Astrocyte (in vitro differentiated cells and primary cell): ENCODE data around the gene SRRT. TPM values are rescaled to one million over a fixed set of nuclear protein-coding genes. Genes with fewer than 3 reads are reported as not detected.

Experiments
- DNase-seq: peaks from one replicate; pipeline ENCODE4 v3.0.0-alpha.2; 2010; ENCODE audit warnings: low read depth
- FAIRE-seq: peaks from 2 replicates; lab custom pipeline; 2011; peaks lifted over from hg19 to GRCh38; lab: Jason Lieb, UNC
- H2AFZ ChIP-seq: 2 replicates; pipeline ENCODE4 v1.6.0; 2012; ENCODE audit warnings: low read depth, low read length, inconsistent platforms
- H3K27ac ChIP-seq: 2 replicates; pipeline ENCODE4 v1.5.1; 2011; ENCODE audit warnings: low read depth, low read length, inconsistent platforms
- H3K27me3 ChIP-seq: 2 replicates; pipeline ENCODE4 v1.6.0; 2011; ENCODE audit warnings: low read length, inconsistent platforms; ENCODE audit not compliant: insufficient read depth
- H3K36me3 ChIP-seq: 2 replicates; pipeline ENCODE4 v1.5.1; 2011; ENCODE audit warnings: low read length, inconsistent platforms; ENCODE audit not compliant: insufficient read depth
- H3K4me1 ChIP-seq: 2 replicates; pipeline ENCODE4 v1.5.1; 2011; ENCODE audit warnings: low read length, inconsistent platforms; ENCODE audit not compliant: insufficient read depth
- H3K4me2 ChIP-seq: 2 replicates; pipeline ENCODE4 v1.6.0; 2012; ENCODE audit warnings: low read length, inconsistent platforms
- H3K4me3 ChIP-seq: 2 replicates; pipeline ENCODE4 v1.5.1; 2011; ENCODE audit warnings: low read depth, mild to moderate bottlenecking, low read length, inconsistent platforms; ENCODE audit not compliant: insufficient read depth
- H3K79me2 ChIP-seq: 2 replicates; pipeline ENCODE4 v1.6.0; 2012; ENCODE audit warnings: mild to moderate bottlenecking, low read length, inconsistent platforms; ENCODE audit not compliant: insufficient read depth
- H3K9ac ChIP-seq: 2 replicates; pipeline ENCODE4 v1.6.0; 2012; ENCODE audit warnings: mild to moderate bottlenecking, low read length, inconsistent platforms
- H3K9me3 ChIP-seq: 2 replicates; pipeline ENCODE4 v1.5.1; 2012; ENCODE audit warnings: low read depth, mild to moderate bottlenecking, low read length, inconsistent platforms; ENCODE audit not compliant: insufficient read depth
- H4K20me1 ChIP-seq: 2 replicates; pipeline ENCODE4 v1.6.0; 2012; ENCODE audit warnings: low read length, inconsistent platforms; ENCODE audit not compliant: insufficient read depth
- H3K27ac Mint-ChIP-seq: one replicate; pipeline ENCODE4 v1.8.0; 2021; ENCODE audit warnings: mild to moderate bottlenecking, mixed read lengths; ENCODE audit not compliant: unreplicated experiment
- H3K27me3 Mint-ChIP-seq: one replicate; pipeline ENCODE4 v1.8.0; 2021; ENCODE audit warnings: low read depth, mixed read lengths; ENCODE audit not compliant: unreplicated experiment
- H3K36me3 Mint-ChIP-seq: one replicate; pipeline ENCODE4 v1.8.0; 2021; ENCODE audit warnings: low read depth, mixed read lengths; ENCODE audit not compliant: unreplicated experiment
- H3K4me1 Mint-ChIP-seq: one replicate; pipeline ENCODE4 v1.8.0; 2021; ENCODE audit warnings: low read depth, mixed read lengths; ENCODE audit not compliant: unreplicated experiment
- H3K4me3 Mint-ChIP-seq: one replicate; pipeline ENCODE4 v1.8.0; 2021; ENCODE audit warnings: mild to moderate bottlenecking, moderate library complexity, mixed read lengths; ENCODE audit not compliant: unreplicated experiment
- H3K9me3 Mint-ChIP-seq: one replicate; pipeline ENCODE4 v1.8.0; 2021; ENCODE audit warnings: mild to moderate bottlenecking, mixed read lengths; ENCODE audit not compliant: unreplicated experiment
- CTCF ChIP-seq: IDR thresholded peaks from 2 replicates; pipeline ENCODE4 v1.5.1; 2011; ENCODE audit warnings: low read depth, mild to moderate bottlenecking, inconsistent platforms, low read length, moderate library complexity; ENCODE audit not compliant: insufficient read depth
- EZH2 ChIP-seq: IDR thresholded peaks from 2 replicates; pipeline ENCODE4 v1.6.1; 2012; ENCODE audit warnings: mild to moderate bottlenecking, low read length, inconsistent platforms; ENCODE audit not compliant: insufficient read depth
- total RNA-seq: library from RNA; stranded (reverse); gene quantifications from 2 replicates; pipeline ENCODE4 v1.2.1, GENCODE V29; 2021

SRRT gene
- total RNA-seq, 1 donor from 2014 or later = 118 TPM

- H3K4me1 ChIP-seq = peaks cover 17% of the 10 kb centered on the region
- peaks cover 39% of the 10 kb centered on the region for H4K20me1 ChIP-seq
- peaks cover 2% of the 10 kb centered on the region for H3K36me3 Mint-ChIP-seq
- H3K4me1 Mint-ChIP-seq = peaks cover 8% of the 10 kb centered on the region
- FAIRE-seq (no peak), DNase-seq (peak; percentile 80)
- H3K27ac ChIP-seq = peak within 1 kb of the TSS; percentile 51
- H3K4me3 Mint-ChIP-seq = peak within 1 kb of the TSS; percentile 95
- H3K4me2 ChIP-seq = peak within 1 kb of the TSS; percentile 93
- H3K9me3 Mint-ChIP-seq = no peaks in the 10 kb centered on the region
- peaks cover 39% of the 10 kb centered on the region for H3K79me2 ChIP-seq
- no peaks in the 10 kb centered on the region for H3K27me3 Mint-ChIP-seq
- peak within 1 kb of the TSS; percentile 80 for H3K4me3 ChIP-seq
- peak within 1 kb of the TSS; percentile 97 for H2AFZ ChIP-seq
- H3K9me3 ChIP-seq = no peaks in the 10 kb centered on the region
- peak within 1 kb of the TSS; percentile 71 for H3K9ac ChIP-seq
- H3K27me3 ChIP-seq = no peaks in the 10 kb centered on the region
- H3K36me3 ChIP-seq = peaks cover 5% of the 10 kb centered on the region
- no peak for TF ChIP-seq EZH2
- TF ChIP-seq CTCF = peak; percentile 35
- peak within 1 kb of the TSS; percentile 88 for H3K27ac Mint-ChIP-seq
Measured at GRCh38 chr7:100827330-100828226, 47.3 kb upstream of the SRRT start, which contains the start of gene EPHB4. Gene EPHB4 (minus strand): TSS chr7:100827523. CDS start chr7:100827030, 493 bp downstream.

DNA sequence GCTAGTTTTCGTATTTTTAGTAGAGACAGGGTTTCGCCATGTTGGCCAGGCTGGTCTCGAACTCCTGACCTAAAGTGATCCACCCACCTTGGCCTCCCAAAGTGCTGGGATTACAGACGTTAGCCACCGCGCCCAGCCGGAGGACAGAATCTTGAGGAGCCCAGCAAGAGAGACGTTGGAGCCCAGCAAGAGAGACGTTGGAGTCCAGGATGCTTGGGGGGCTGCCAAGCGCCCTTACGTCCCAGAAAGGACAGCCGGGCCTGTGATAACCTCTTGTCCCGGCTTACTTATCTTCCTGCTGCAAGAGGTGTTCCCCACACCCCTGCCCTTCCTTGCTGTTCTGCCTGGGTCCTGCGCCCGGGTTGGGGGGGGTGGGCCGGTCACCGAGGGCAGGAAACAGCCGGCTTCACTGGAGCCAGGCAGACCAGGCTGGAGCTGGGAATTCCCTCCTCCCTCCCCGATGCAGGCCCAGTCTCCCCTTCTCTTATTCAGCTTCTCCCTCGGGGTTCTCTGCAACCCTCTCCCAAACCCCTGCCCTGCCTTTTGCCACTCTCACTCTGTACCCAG is 45.7 kb upstream of the SRRT start:
- peaks cover 4% of the 10 kb centered on the region for H3K36me3 Mint-ChIP-seq
- no peak for TF ChIP-seq CTCF
- no peak for TF ChIP-seq EZH2
- H3K27me3 Mint-ChIP-seq = no peaks in the 10 kb centered on the region
- H3K36me3 ChIP-seq = no peaks in the 10 kb centered on the region
- no peaks in the 10 kb centered on the region for H3K27me3 ChIP-seq
- H3K4me3 Mint-ChIP-seq = peak overlapping the region; percentile 95
- H3K4me1 ChIP-seq = peaks cover 17% of the 10 kb centered on the region
- no peak overlapping the region for H3K4me3 ChIP-seq
- H3K4me2 ChIP-seq = no peak overlapping the region
- no peak overlapping the region for H3K27ac ChIP-seq
- peaks cover 8% of the 10 kb centered on the region for H3K4me1 Mint-ChIP-seq
- no peaks in the 10 kb centered on the region for H3K9me3 ChIP-seq
- H3K79me2 ChIP-seq = peaks cover 35% of the 10 kb centered on the region
- FAIRE-seq (no peak), DNase-seq (no peak)
- H4K20me1 ChIP-seq = peaks cover 25% of the 10 kb centered on the region
- H3K27ac Mint-ChIP-seq = no peak overlapping the region
- H2AFZ ChIP-seq = no peak overlapping the region
- no peak overlapping the region for H3K9ac ChIP-seq
- H3K9me3 Mint-ChIP-seq = peaks cover under 1% of the 10 kb centered on the region
